H9 (cell line): ENCODE results near the gene SOHLH2. TPM values are rescaled to one million over a fixed set of nuclear protein-coding genes. Genes with fewer than 3 reads are reported as not detected.

Experiments
- DNase-seq: peaks from one replicate; pipeline ENCODE4 v3.0.0-alpha.2; 2017
- H2AFZ ChIP-seq: one replicate; pipeline ENCODE4 v1.6.1; 2013; ENCODE audit warnings: mild to moderate bottlenecking, low read length, control low read depth, moderate library complexity
- H2AK5ac ChIP-seq: 2 replicates; pipeline ENCODE4 v1.6.1; 2013; ENCODE audit warnings: low read length, control low read depth, mixed read lengths; ENCODE audit not compliant: insufficient read length
- H2BK120ac ChIP-seq: one replicate; pipeline ENCODE4 v1.6.1; 2013; ENCODE audit warnings: low read depth, mild to moderate bottlenecking, low read length, control low read depth, inconsistent platforms; ENCODE audit not compliant: poor library complexity, severe bottlenecking
- H2BK12ac ChIP-seq: 2 replicates; pipeline ENCODE4 v1.6.1; 2013; ENCODE audit warnings: low read length, control low read depth, mixed read lengths, low read depth; ENCODE audit not compliant: insufficient read length
- H2BK15ac ChIP-seq: 2 replicates; pipeline ENCODE4 v1.6.1; 2013; ENCODE audit warnings: low read depth, low read length, control low read depth
- H2BK20ac ChIP-seq: one replicate; pipeline ENCODE4 v1.6.1; 2013; ENCODE audit warnings: low read depth, mild to moderate bottlenecking, low read length, control low read depth, inconsistent platforms; ENCODE audit not compliant: poor library complexity, severe bottlenecking
- H2BK5ac ChIP-seq: 2 replicates; pipeline ENCODE4 v1.6.1; 2013; ENCODE audit warnings: low read length, control low read depth, mixed read lengths; ENCODE audit not compliant: insufficient read length
- H3K14ac ChIP-seq: 2 replicates; pipeline ENCODE4 v1.6.1; 2013; ENCODE audit warnings: low read length, control low read depth; ENCODE audit not compliant: insufficient read depth
- H3K18ac ChIP-seq: 2 replicates; pipeline ENCODE4 v1.6.1; 2013; ENCODE audit warnings: low read depth, mild to moderate bottlenecking, mixed read lengths, low read length, control low read depth; ENCODE audit not compliant: insufficient read length
- H3K23ac ChIP-seq: 2 replicates; pipeline ENCODE4 v1.6.1; 2013; ENCODE audit warnings: low read length, control low read depth, mixed read lengths, low read depth; ENCODE audit not compliant: insufficient read length
- H3K23me2 ChIP-seq: 2 replicates; pipeline ENCODE4 v1.6.1; 2013; ENCODE audit warnings: low read depth, mild to moderate bottlenecking, mixed read lengths, low read length, control low read depth; ENCODE audit not compliant: insufficient read length, poor library complexity, severe bottlenecking
- H3K27ac ChIP-seq: 2 replicates; pipeline ENCODE4 v1.5.1; 2013; ENCODE audit warnings: low read length, control low read depth, mixed read lengths, low read depth; ENCODE audit not compliant: insufficient read length
- H3K27me3 ChIP-seq: 2 replicates; pipeline ENCODE4 v1.6.1; 2013; ENCODE audit warnings: low read length, control low read depth, inconsistent platforms; ENCODE audit not compliant: insufficient read depth
- H3K4ac ChIP-seq: 2 replicates; pipeline ENCODE4 v1.6.1; 2013; ENCODE audit warnings: low read depth, mild to moderate bottlenecking, control low read depth, inconsistent platforms, low read length, moderate library complexity
- H3K4me1 ChIP-seq: 2 replicates; pipeline ENCODE4 v1.6.1; 2013; ENCODE audit warnings: low read length, control low read depth, inconsistent platforms; ENCODE audit not compliant: insufficient read depth
- H3K4me2 ChIP-seq: 2 replicates; pipeline ENCODE4 v1.6.1; 2013; ENCODE audit warnings: low read length, control low read depth, mixed read lengths; ENCODE audit not compliant: insufficient read length, insufficient read depth
- H3K56ac ChIP-seq: 2 replicates; pipeline ENCODE4 v1.6.1; 2013; ENCODE audit warnings: low read depth, mild to moderate bottlenecking, mixed read lengths, low read length, control low read depth; ENCODE audit not compliant: insufficient read length
- H3K79me1 ChIP-seq: 2 replicates; pipeline ENCODE4 v1.6.1; 2013; ENCODE audit warnings: low read depth, mild to moderate bottlenecking, moderate library complexity, low read length, control low read depth, inconsistent platforms; ENCODE audit not compliant: insufficient read depth, poor library complexity, severe bottlenecking
- H3K79me2 ChIP-seq: 2 replicates; pipeline ENCODE4 v1.6.1; 2013; ENCODE audit warnings: low read length, control low read depth, inconsistent platforms; ENCODE audit not compliant: insufficient read depth
- H3K9ac ChIP-seq: 2 replicates; pipeline ENCODE4 v1.6.1; 2013; ENCODE audit warnings: low read length, control low read depth, mixed read lengths; ENCODE audit not compliant: insufficient read length; ENCODE audit errors: extremely low read depth
- H3K9me3 ChIP-seq: one replicate; pipeline ENCODE4 v1.6.1; 2013; ENCODE audit warnings: low read depth, low read length, inconsistent platforms; ENCODE audit not compliant: control insufficient read depth
- H3T11ph ChIP-seq: one replicate; pipeline ENCODE4 v1.6.1; 2013; ENCODE audit warnings: mild to moderate bottlenecking, low read length, control low read depth, inconsistent platforms
- H4K20me1 ChIP-seq: one replicate; pipeline ENCODE4 v1.6.1; 2013; ENCODE audit not compliant: control insufficient read depth, insufficient read length, insufficient read depth
- H4K5ac ChIP-seq: 2 replicates; pipeline ENCODE4 v1.6.1; 2013; ENCODE audit warnings: low read depth, mild to moderate bottlenecking, mixed read lengths, low read length, control low read depth; ENCODE audit not compliant: insufficient read length
- H4K8ac ChIP-seq: replicated peaks from 2 replicates; pipeline ENCODE4 v1.6.1; 2013; ENCODE audit warnings: low read length, control low read depth, mixed read lengths, low read depth; ENCODE audit not compliant: insufficient read length
- H4K91ac ChIP-seq: 2 replicates; pipeline ENCODE4 v1.6.1; 2013; ENCODE audit warnings: low read depth, mild to moderate bottlenecking, moderate library complexity, mixed read lengths, low read length, control low read depth; ENCODE audit not compliant: insufficient read length
- H3K27ac Mint-ChIP-seq, 3 experiments: 2 replicates in 2 of 3; 3 replicates in 1 of 3; pipeline ENCODE4 v1.8.0; 2020 to 2021; ENCODE audit warnings: mixed read lengths in 3 of 3, mild to moderate bottlenecking in 1 of 3, moderate library complexity in 1 of 3
- H3K27me3 Mint-ChIP-seq: 2 replicates; pipeline ENCODE4 v1.8.0; 2021; ENCODE audit warnings: low read depth, mild to moderate bottlenecking, moderate library complexity, mixed read lengths
- H3K36me3 Mint-ChIP-seq, 3 experiments: 2 replicates in 2 of 3; 3 replicates in 1 of 3; pipeline ENCODE4 v1.8.0; 2020 to 2021; ENCODE audit warnings: low read depth in 3 of 3, mixed read lengths in 3 of 3; ENCODE audit not compliant: insufficient read depth in 1 of 3
- H3K4me1 Mint-ChIP-seq, 2 experiments: 2 replicates each; pipeline ENCODE4 v1.8.0; 2020; ENCODE audit warnings: mixed read lengths in 2 of 2
- H3K4me3 Mint-ChIP-seq, 2 experiments: 2 replicates in 1 of 2; 3 replicates in 1 of 2; pipeline ENCODE4 v1.8.0; 2020 to 2021; ENCODE audit warnings: mild to moderate bottlenecking in 2 of 2, mixed read lengths in 2 of 2, moderate library complexity in 1 of 2
- H3K9me3 Mint-ChIP-seq, 2 experiments: 2 replicates in 1 of 2; 3 replicates in 1 of 2; pipeline ENCODE4 v1.8.0; 2020; ENCODE audit warnings: mild to moderate bottlenecking in 2 of 2, mixed read lengths in 2 of 2, moderate library complexity in 1 of 2
- WGBS: extraction: QIAGEN DNeasy Blood & Tissue Kit; methylation state at CpG from one replicate; pipeline ENCODE4 v1.1.7; 2013; ENCODE audit warnings: missing lambda C conversion rate, low lambda C conversion rate, mixed read lengths; ENCODE audit not compliant: insufficient read length; ENCODE audit errors: extremely low coverage; 5-methylcytosine and 5-hydroxymethylcytosine counted together
- total RNA-seq: library from RNA; stranded (reverse); gene quantifications from 2 replicates; pipeline ENCODE4 v1.2.1, GENCODE V29; 2021
- TF ChIP-seq, protein P1 (sequence below): fragments of 200-600 bp; sonication (generic); conservative IDR thresholded peaks from 3 replicates; pipeline ENCODE4 v1.8.0; 2021; ENCODE audit warnings: antibody characterized with exemption, mild to moderate bottlenecking

Gene SOHLH2
- total RNA-seq, 1 experiment from 2014 or later, result 1.3 TPM

DNA sequence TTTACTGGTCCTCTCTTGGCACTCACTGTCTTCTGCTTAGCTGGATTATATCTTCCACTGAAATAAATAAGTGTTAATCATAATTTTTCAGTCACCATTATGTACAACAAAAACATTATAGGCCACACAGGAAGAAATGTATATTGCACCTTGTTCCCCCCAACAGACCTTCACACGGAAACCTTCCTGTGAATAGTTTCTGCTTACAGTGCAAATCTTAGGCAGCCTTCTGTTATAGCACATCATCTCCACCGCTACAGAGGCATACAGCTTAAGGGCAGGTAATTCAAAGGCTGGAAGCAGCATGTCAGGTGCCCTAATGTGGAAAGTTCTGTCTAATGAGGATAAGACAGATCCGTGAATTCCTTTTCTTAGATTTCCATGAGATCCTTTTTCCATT, 16.9 kb upstream of the SOHLH2 start:
- no peaks in the 10 kb centered on the region for H4K20me1 ChIP-seq
- no peaks in the 10 kb centered on the region for H3K27me3 ChIP-seq
- H2BK12ac ChIP-seq, result no peak overlapping the region
- DNase-seq, result no peak
- no peak overlapping the region for H4K91ac ChIP-seq
- H4K8ac ChIP-seq, result no peak overlapping the region
- H2BK15ac ChIP-seq, result no peak overlapping the region
- no peak overlapping the region for H3T11ph ChIP-seq
- H3K27ac ChIP-seq, result no peak overlapping the region
- no peaks in the 10 kb centered on the region for H3K79me1 ChIP-seq
- H3K23me2 ChIP-seq, result no peaks in the 10 kb centered on the region
- no peak overlapping the region for H3K4me2 ChIP-seq
- H2AFZ ChIP-seq, result no peak overlapping the region
- no peak overlapping the region for H4K5ac ChIP-seq
- TF ChIP-seq, protein P1, sequence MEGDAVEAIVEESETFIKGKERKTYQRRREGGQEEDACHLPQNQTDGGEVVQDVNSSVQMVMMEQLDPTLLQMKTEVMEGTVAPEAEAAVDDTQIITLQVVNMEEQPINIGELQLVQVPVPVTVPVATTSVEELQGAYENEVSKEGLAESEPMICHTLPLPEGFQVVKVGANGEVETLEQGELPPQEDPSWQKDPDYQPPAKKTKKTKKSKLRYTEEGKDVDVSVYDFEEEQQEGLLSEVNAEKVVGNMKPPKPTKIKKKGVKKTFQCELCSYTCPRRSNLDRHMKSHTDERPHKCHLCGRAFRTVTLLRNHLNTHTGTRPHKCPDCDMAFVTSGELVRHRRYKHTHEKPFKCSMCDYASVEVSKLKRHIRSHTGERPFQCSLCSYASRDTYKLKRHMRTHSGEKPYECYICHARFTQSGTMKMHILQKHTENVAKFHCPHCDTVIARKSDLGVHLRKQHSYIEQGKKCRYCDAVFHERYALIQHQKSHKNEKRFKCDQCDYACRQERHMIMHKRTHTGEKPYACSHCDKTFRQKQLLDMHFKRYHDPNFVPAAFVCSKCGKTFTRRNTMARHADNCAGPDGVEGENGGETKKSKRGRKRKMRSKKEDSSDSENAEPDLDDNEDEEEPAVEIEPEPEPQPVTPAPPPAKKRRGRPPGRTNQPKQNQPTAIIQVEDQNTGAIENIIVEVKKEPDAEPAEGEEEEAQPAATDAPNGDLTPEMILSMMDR, result no peak
- H3K14ac ChIP-seq, result no peak overlapping the region
- Mint-ChIP-seq H3K36me3 (peaks cover 0 to 15% (median 7%) of the 10 kb centered on the region in 3 experiments; a peak in 5 of 7 replicates), H3K9me3 (peaks cover 10 to 17% of the 10 kb centered on the region in 2 experiments; a peak in 3 of 5 replicates), H3K4me1 (no peaks in the 10 kb centered on the region; a peak in 1 of 4 replicates), H3K27ac (no peak overlapping the region), H3K27me3 (no peaks in the 10 kb centered on the region), H3K4me3 (no peak overlapping the region)
- H2BK120ac ChIP-seq, result no peak overlapping the region
- H3K9ac ChIP-seq, result no peak overlapping the region
- H3K4ac ChIP-seq, result no peak overlapping the region
- no peaks in the 10 kb centered on the region for H3K4me1 ChIP-seq
- no peak overlapping the region for H3K56ac ChIP-seq
- no peaks in the 10 kb centered on the region for H3K79me2 ChIP-seq
- H3K23ac ChIP-seq, result no peak overlapping the region
- H2AK5ac ChIP-seq, result no peak overlapping the region
- no peaks in the 10 kb centered on the region for H3K9me3 ChIP-seq
- no CpG with 5 or more reads among the region's 3 CpGs for WGBS
- no peak overlapping the region for H2BK20ac ChIP-seq
- no peak overlapping the region for H2BK5ac ChIP-seq
- no peak overlapping the region for H3K18ac ChIP-seq
